DMS153 treated with DMSO at 0.1 percent for 48 hours (cell line): Measurements from ENCODE around the gene PGAM1.
"Not testable (repeated sequence)": the region's sequence is repeated elsewhere in the genome, so short reads cannot be mapped to it uniquely, and the experiment has no call there.

ENCODE experiments used
- DNase-seq: peaks from one replicate; lab custom pipeline; 2025; ENCODE audit not compliant: unreplicated experiment; lab: John Stamatoyannopoulos, UW

The PGAM1 gene

DNA sequence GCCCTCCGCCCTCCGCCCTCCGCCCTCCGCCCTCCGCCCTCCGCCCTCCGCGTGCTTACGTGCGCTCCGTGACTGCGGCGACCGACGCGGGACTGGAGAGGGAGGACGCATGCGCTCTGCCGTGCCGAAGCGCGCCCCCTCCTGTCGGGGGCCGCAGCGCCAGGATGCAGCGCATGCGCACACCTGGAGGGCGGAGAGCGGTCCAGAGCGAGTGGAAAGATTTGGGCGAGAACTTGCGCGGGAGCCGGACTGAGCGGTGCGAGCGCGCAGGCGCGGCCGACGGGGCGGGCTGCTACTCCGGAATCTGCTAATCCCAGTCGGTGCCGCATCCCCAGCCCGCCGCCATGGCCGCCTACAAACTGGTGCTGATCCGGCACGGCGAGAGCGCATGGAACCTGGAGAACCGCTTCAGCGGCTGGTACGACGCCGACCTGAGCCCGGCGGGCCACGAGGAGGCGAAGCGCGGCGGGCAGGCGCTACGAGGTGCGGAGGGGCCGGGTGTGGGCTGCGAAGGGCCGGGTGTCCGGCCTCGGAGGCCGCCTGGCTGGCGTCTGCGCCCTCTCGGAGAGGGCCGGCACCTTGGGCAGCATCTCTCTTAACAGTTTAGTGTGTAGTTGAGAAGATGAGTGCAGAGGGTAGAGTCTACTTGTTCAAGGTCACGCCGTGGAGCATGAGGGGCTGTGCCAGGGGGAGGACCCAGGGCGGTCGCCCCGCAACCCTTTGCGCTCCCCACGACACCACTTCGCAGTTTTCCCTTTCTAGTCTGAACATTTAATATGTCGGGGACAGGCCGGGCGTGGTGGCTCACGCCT is at the start of gene PGAM1:
Gene PGAM1, plus strand, starts transcription at position 228 of the 812 bp plus-strand sequence. Its CDS starts 117 bp downstream, at position 345.
- DNase-seq, result peak; percentile 94

DNA sequence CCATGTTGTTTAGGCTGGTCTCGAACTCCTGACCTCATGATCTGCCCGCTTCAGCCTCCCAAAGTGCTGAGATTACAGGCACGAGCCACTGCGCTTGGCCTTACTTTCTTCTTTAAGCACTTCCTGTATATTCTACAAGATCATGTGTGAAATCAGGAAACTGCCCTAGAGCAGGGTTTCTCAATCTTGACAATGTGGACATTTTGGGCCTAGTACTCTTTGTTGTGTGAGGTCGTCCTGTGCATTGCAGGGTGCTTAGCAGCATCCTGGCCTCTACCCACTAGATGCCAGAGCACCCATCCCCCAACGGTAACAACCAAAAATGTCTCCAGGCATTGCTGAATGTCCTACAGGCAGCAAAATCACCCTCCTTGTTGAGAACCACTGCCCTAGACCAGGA is 49.6 kb upstream of the PGAM1 start:
- DNase-seq, result no peak

DNA sequence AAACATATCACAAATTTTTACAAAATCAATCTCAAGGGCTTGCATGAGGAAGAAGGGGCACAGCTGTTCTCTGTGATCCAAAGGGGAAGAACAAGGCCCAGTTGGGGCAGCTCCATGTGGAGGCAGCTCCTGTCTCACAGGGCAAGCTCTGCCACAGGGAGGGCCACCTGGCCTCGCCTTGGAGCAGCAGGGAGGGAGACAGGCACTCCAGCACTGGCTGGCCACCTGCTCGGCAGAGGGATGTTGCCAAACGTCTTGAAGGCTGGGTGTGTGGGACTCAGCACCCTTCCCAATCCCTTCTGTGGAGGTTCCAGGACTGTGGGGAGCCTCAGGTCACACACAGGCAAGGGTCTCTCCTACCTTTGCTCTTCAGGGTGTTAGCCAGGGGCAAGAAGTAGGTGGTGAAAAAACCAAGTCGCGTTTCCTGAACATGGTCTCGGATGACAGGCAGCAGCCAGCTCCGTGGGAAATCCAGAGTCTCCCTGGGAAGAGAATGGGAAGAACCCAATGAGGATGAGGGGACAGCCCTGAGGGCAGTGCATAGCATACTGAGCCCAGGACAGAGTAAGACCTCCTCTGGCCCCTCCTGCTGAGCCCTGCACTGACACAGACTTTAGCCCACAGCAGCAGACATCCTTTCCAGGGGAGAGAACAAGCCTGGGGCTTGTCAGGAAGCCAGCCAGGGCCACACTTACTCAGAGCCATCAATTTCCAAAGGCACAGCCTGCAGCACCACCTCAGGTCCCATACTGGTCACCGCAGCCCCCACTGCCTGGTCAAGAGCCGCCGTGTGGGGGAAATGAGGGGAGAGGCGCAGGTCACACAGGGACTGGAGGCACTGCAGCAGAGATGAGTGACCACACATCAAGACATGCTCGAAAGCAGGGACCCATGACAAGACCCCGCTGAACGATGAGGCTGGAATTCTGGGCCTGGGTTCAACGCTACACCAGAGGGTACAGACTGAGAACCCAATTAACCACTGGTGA is 46.8 kb upstream of the PGAM1 start:
- no peak for DNase-seq

DNA sequence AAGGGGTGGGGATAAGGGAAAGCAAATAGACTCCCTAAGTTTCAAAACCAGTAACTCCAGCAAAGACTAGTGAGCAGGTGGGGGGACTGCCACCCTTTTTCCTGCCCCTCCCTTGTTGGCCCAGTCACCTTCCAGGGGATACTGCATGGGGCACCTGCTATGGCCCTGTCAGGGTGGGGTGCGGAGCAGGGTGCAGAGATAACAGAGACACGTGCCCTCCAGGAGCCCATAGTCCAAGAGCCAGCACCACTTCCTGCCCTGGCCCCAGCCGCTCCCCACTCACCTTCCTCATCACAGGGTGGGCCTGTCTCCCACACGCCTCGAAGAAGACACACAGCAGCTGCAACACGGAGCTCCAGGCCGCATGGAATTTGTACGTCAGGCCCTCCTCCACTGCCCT is 45.5 kb upstream of the PGAM1 start:
- DNase-seq, result no peak

DNA sequence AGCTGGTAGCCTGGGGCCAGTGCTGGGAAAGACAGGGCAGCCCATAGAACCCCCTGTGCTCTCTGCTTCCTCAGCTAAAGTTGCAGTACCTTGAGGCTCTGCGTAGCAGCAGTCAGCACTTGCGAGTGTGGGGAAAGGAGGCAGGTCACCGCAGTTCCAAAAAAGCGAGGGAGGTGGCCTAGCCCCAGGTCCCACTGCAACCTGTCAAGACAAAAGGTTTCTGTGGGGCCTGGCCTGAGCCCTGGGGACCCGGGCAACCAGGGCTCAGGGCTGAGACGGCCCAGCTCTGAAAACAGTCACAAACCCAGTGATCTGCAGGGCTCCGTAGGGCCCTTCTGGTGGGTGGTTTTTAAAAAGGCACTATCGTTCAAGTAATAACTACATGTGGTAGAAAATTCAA is 44.4 kb upstream of the PGAM1 start:
- DNase-seq, result no peak

DNA sequence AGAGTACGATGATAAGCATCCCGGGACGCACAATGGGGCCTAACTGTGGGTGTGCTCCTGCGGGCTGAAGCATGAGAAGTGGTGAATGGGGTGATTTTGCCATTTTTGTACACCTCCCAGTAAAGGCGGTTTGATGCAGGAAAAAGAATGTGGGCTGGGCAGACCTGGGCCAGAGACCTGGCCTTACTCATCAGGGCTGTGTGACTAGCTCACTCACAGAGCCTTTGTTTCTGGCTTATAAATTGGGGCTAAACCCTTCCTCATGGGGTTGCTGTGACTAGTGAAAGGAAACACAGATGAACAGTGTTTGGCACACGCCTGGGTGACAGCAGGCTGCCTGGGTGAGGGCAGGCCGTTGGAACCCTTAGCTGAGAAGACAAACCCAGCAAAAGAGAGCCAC is 42.8 kb upstream of the PGAM1 start:
- no peak for DNase-seq

DNA sequence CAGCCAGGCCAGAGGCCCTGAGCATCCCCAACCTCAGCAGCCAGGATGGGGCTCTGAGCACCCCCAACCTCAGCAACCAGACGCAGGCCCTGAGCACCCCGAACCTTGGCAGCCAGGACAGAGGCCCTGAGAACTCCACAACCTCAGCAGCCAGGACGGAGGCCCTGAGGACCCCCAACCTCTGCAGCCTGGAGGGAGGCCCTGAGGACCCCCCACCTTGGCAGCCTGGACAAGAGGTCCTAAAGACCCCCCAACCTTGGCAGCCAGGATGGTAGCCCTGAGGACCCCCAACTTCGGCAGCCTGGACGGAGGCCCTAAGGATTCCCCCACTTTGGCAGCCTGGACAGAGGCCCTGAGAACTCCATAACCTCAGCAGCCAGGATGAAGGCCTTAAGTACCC is 41.8 kb upstream of the PGAM1 start:
- no peak for DNase-seq

DNA sequence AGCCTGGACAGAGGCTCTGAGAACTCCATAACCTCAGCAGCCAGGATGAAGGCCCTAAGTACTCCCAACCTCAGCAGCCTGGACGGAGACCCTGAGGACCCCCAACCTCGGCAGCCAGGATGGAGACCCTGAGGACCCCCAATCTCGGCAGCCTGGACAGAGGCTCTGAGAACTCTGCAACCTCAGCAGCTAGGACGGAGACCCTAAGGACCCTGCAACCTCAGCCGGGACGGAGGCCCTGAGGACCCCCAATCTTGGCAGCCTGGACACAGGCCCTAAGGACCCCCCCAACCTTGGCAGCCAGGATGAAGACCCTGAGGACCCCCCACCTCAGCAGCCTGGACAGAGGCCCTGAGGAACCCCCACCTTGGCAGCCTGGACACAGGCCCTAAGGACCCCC is 41.4 kb upstream of the PGAM1 start:
- DNase-seq, result no peak

DNA sequence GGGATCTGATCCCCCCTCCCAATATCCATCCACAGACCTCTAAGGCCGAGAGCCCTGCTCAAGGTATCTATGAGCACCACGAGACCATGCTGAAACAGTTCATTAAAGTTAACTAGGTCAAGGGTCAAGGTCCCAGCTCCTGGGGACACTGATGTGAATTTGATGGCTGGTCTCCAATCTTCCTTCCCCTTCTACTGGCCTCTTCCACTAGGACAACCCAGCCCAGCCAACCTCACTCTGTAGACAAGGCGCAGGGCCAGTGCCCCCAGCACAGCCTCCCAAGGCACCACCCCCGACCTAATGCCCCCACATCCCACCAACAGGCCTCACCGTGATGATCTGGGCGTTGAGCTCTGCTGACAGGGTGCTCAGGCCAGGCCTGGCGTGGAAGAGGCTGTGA is 40.4 kb upstream of the PGAM1 start:
- no peak for DNase-seq

DNA sequence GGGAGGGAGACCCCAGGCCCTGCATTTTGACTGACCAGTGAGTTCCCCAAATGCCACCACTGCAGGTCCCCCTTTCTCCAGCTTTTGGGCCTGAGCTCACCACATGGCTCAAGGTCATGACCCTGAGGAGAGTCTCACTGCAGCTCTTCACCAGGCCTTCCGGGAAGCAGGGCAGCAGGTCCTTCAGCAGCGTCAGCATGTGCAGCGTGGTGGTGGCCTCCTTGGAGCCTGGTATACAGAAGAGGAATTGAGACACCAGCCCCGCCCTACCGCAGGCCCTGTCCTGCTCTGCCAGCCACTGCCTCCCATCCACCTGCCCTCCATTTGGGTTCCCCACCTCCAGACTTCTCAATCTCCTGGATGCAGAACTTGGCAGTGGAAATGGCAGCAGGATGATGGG is 37.8 kb upstream of the PGAM1 start:
- no peak for DNase-seq

DNA sequence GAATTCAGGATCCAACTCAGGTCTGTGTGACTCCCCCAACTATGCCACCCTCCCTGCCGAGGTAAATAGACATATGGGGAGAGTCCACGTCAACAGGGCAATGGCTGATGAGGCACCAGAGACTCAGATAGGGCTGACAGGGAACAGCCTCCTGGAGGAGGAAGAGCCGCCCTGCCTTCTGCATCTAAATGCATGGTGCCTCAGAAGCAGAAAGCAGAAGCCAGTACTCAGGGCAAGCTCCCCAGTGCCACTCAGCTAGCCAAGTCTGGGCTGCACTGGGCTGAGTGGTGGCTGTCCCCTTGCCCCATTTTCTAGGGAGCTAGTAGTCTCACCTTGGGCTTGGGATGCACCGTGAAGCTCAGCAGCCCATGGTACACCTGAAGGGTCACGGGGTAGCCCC is 35.9 kb upstream of the PGAM1 start:
- no peak for DNase-seq

DNA sequence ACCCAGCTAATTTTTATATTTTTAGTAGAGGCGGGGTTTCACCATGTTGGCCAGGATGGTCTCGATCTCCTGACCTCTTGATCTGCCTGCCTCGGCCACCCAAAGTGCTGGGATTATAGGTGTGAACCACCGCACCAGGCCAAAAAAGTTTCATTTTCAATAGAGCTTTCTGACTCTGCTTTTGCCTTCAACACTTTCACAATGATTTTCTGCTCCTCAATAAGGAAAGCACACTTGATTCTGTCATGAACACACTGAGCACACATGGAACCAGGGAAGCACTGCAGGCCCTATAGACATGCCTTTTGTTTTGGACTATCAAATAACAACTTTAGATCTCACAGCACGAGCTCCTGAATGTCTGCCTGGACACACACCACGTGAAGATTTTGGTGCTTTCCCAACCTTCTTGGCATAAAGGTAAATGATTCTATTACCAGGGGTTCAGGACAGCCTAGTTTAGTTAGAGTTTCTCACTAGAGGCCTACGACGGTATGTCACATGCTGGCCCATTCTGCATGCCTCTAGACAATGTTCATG is 32.9 kb upstream of the PGAM1 start:
- DNase-seq, result no peak

DNA sequence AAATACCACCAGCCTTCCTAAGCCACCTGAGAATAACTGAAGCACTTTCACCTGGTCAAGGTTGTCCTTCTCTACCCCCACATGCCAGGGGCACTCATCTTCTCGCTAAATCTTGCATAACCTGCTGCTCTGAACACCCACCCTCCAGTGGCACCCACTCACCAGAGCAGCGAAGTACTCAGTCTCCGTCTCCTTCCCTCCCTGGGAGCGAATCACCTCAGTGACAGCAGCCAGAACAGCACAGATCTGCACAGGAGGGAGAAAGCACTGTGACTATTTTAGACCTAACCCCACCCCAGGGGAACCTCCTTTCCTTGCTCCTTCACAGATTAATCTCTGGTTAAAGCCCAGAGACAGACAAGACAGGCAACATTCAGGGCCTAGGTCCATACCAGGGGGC is 29.9 kb upstream of the PGAM1 start:
- DNase-seq, result no peak

DNA sequence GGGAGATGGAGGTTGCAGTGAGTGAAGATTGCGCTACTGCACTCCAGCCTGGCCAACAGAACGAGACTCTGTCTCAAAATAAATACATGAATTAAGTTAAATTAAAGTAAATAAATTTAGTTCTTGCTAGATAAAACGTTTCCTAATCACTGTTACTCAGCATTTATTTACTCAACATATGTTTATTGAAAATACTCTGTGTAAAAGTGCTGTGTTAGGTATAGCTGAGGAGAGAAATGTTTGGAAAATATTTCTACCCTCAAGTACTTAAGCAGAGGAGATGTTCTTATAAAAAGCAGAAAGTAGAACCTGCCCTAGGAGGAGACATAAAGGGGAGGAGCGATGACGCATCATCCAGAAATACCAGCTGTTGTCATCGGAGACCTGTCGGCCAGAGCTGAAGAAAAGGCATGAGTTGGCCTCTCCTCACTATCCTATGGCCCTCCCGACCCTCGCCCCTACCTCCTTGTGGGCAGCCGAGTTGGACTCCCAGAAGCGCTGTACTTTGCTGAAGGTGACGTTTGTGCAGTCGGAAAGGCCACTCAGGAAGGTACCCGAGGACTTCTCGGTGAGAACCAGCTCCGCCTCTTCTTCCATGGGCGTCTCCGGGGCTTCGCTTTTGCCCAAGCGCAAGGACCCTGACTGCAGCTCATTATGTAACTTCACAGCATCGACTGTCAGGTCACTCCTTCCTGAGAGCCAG is 26.0 kb upstream of the PGAM1 start:
- no peak for DNase-seq

DNA sequence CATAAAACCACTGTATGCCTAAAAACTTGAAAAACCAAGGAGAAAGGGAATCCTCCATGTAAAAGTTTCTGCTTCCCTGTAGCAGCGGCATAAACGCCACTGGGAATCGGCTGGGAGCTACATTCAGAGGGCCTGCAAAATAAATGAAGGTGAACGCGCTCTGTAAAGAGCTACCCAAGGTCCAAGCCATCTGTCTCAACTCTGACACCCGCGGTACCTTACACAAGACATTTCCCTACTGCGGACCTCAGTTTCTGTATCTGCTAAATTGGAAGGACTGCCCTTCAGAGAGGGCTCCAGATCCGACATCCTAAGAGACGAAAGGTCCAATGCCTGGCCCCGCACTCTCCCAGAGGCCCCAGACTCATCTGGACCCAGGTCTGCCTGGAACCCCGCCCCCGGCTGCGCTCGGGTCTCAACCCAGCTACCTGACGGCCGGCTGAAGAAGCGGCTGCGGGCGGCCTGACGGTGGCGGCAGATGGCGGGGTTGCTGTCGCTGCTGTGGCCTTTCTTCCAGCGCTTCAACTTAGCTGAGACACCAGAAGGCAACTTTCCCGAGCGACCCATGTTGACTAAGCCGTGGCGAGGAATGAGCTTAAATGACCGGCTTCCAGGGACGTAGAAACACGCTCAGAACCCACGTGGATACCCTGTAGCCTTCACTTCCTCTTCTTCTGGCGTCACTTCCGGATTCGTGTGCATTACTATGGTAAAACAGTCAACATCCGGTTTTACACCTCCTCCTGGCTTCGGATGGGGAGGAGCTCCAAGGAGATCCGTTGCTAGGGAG is 25.1 kb upstream of the PGAM1 start, which contains the start of gene RRP12:
Gene RRP12, minus strand, starts transcription at position 676 of the 790 bp plus-strand sequence. Its CDS starts 109 bp downstream, at position 567.
- peak; percentile 86 for DNase-seq

DNA sequence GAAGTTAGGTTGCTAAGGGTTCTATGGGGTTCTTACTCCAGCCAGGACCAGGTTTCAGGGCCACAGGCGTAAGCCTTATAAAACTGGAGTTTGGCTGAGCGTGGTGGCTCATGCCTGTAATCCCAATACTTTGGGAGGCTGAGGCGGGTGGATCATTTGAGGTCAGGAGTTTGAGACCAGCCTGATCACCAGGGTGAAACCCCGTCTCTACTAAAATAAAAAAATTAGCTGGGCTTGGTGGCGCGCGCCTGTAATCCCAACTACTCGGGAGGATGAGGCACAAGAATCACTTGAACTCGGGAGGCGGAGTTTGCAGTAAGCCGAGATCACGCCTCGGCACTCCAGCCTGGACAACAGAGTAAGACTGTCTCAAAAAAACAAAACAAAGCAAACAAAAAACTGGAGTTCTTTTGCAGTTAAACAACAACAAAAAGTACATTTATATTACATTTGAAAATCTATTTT is 24.5 kb upstream of the PGAM1 start:
- no peak for DNase-seq

DNA sequence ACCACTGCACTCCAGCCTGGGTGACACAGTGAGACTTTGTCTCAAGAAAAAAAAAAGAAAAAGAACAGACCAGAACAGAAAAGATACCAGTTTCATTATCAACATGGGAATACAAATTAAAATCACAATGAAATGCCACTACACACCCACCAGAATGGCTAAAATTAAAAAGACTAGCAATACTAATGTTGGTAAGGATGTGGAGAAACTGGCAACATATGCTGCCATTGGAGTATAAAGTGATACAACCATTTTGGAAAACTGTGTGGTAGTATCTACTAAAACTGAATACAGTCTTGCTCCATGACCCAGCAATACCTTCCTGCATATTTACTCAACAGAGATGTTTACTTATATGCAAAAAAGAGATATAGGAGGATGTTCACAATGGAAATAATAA is 21.9 kb upstream of the PGAM1 start:
- no peak for DNase-seq

DNA sequence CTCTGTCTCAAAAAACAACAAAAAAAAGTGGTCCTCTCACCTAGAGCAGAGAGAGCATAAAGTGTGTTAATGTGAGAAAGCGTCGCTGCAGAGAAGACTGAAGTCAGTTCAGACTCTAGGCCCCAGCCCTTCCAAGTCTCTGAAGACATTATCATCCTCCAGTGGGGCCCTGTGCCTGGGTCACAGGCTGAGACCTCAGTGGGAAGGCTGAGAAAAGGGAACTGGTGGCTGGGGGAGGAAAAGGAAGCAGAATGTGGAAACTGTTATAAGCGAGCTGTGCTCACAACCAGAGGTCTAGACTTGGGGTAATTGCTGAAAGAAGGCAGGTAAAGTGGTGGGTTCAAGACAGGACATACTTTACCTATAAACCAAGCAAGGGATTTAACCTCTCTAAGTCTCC is 19.9 kb upstream of the PGAM1 start:
- DNase-seq, result no peak

DNA sequence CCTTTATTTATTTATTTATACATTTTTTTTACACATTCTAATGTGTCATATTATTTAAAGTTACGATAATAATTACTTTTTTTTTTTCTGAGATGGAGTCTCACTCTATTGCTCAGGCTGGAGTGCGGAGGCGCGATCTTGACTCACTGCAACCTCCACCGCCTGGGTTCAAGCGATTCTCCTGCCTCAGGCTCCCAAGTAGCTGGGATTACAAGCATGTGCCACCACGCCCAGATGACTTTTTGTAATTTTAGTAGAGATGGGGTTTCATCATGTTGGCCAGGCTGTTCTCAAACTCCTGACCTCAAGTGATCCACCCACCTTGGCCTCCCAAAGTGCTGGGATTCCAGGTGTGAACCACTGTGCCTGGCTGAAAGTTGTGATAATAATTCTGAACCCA is 19.5 kb upstream of the PGAM1 start:
- not testable (repeated sequence) for DNase-seq
